ENCODE data around the gene SORBS1. TPM values are rescaled to one million over a fixed set of nuclear protein-coding genes. Genes with fewer than 3 reads are reported as not detected.

The SORBS1 gene
- total and polyA plus RNA-seq, 2 of the 13 experiments (the other 11 are each of a cell fraction or from before 2014, with no cell fraction given) = 16.8 to 39.8 TPM

- no peak for TF ChIP-seq SIN3A (IDR thresholded peaks at IDR 0.05; ENCODE audit: borderline replicate concordance, low read depth, low read length)
Observed at GRCh38 chr10:95356190-95356955, 204.8 kb downstream of the SORBS1 start (continued).

GRCh38 chr10:95355301-95355700 is 205.9 kb downstream of the SORBS1 start:
- no peaks in the 10 kb centered on the region for H4K20me1 ChIP-seq (ENCODE audit: insufficient read depth, low read length)
- H3K9me3 ChIP-seq (ENCODE audit: low read length) = no peaks in the 10 kb centered on the region
- H3K4me3 ChIP-seq (replicated peaks in 1 of 3; ENCODE audit: insufficient read depth in 1 of 3, low read depth in 2 of 3, low read length in 3 of 3) = no peak overlapping the region
- in situ Hi-C loops (cut with HindIII; ENCODE audit: extremely low pct_ligation_motif_present, low pct_unique_long_range_greater_than_20kb) = no loop called here
- ATAC-seq (no peak; the same call in 2 of the 3 replicates), DNase-seq (ENCODE audit: low spot score) (peak; percentile 74), FAIRE-seq (no peak)
- WGBS (ENCODE audit: low lambda C conversion rate) = 64% methylated on average over 7 of the region's 7 CpGs
- peak overlapping the region; percentile 20 for H3K27ac ChIP-seq (ENCODE audit: extremely low read length, insufficient read depth, low read length)
- H3K4me1 ChIP-seq (ENCODE audit: insufficient read depth, low read length) = peaks cover 44% of the 10 kb centered on the region
- peaks cover 22 to 47% of the 10 kb centered on the region in 2 experiments; a peak in 4 of 5 replicates for H3K36me3 ChIP-seq (replicated peaks in 1 of 2; ENCODE audit: control insufficient read depth in 1 of 2, insufficient read depth in 2 of 2, low read length in 2 of 2)
- BruUV-seq (replicated peaks) = no TSS peak
- no peak overlapping the region for H3K4me2 ChIP-seq (ENCODE audit: low read depth, low read length)
- TF ChIP-seq SOX13 (IDR thresholded peaks at IDR 0.05) (no peak), SOX13 (CRISPR knock-in tag; conservative IDR thresholded peaks at IDR 0.05 in 1 of 2, IDR thresholded peaks at IDR 0.05 in 1 of 2) (peak in 1 of 2 experiments; percentile 33; a peak in 1 of 4 replicates), FOXA1 (IDR thresholded peaks at IDR 0.05) (no peak), FOXA1 (CRISPR knock-in tag; IDR thresholded peaks at IDR 0.05) (peak; percentile 8; the same call in 1 of the 2 replicates), HNF4A (CRISPR knock-in tag; IDR thresholded peaks at IDR 0.05) (0 out of 2 replicates have a peak, but pooled peaks have one; percentile 11), EHMT2 (IDR thresholded peaks at IDR 0.05; ENCODE audit: borderline replicate concordance, low read depth, low read length) (0 out of 2 replicates have a peak, but pooled peaks have one; percentile 34), SIX1 (CRISPR knock-in tag; IDR thresholded peaks at IDR 0.05; ENCODE audit: borderline replicate concordance) (no peak)
- H2AFZ ChIP-seq (ENCODE audit: low read length) = no peak overlapping the region
- H3K79me2 ChIP-seq (ENCODE audit: insufficient read depth, low read length) = no peaks in the 10 kb centered on the region
- intact Hi-C loops (cut with micrococcal nuclease; ENCODE audit: unreplicated experiment) = no loop called here
- ChIA-PET CTCF (ENCODE audit: low intra/inter-chr PET ratio, low total read pairs) (no interaction called here), POLR2A (no interaction called here)
- H3K9ac ChIP-seq (ENCODE audit: insufficient read depth, low read depth, low read length) = no peak overlapping the region
- no peaks in the 10 kb centered on the region for H3K27me3 ChIP-seq (ENCODE audit: control insufficient read depth in 1 of 2, insufficient read depth in 2 of 2, low read length in 2 of 2)
